ENCODE data around the gene DMD. TPM values are rescaled to one million over a fixed set of nuclear protein-coding genes. Genes with fewer than 3 reads are reported as not detected.
"Not testable (repeated sequence)": the region's sequence is repeated elsewhere in the genome, so short reads cannot be mapped to it uniquely, and the experiment has no call there.

DMD gene
- total and polyA plus RNA-seq, 2 donors (not counting 1 experiment from before 2014, with no cell fraction given): 2.0 to 51.8 TPM

DNA sequence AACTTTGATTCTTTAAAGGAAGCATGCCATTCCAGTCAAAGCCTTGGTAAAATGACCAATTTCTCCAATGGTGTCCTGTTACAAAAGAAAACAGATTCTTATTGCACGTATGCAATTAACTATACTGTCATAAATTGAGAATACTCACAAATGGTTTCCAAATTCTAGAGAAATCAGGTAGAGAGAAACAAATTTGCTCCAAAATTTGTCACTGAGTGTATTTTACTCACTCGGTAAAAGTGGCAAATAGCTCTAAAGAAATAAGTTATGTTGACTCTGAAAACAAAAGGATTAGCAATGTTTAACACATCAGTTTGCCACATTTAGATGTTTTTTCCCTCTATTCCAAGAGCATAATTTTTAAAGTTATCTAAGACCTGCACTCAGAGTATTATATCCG is 133.1 kb downstream of the DMD start:
- Histone ChIP-seq H3K4me3 (ENCODE audit: control extremely low read depth in 1 of 5, extremely low read depth in 1 of 5, insufficient read depth in 1 of 5, low read depth in 2 of 5, low read length in 4 of 5) (no peak overlapping the region), H3K9me3 (ENCODE audit: control extremely low read depth in 1 of 3, control insufficient read depth in 2 of 3, insufficient read depth in 1 of 3, low read length in 2 of 3) (no peaks in the 10 kb centered on the region), H3K36me3 (replicated peaks in 1 of 2; ENCODE audit: control extremely low read depth in 1 of 2, control insufficient read depth in 1 of 2, extremely low read depth in 1 of 2, insufficient read depth in 2 of 2, low read length in 1 of 2) (no peaks in the 10 kb centered on the region), H3K4me1 (ENCODE audit: control insufficient read depth in 2 of 2, insufficient read depth in 2 of 2, low read length in 2 of 2) (no peaks in the 10 kb centered on the region), H4K20me1 (ENCODE audit: control insufficient read depth, insufficient read depth, low read length, poor library complexity, severe bottlenecking) (no peaks in the 10 kb centered on the region), H2AFZ (ENCODE audit: insufficient read depth, low read depth, low read length, poor library complexity, severe bottlenecking) (no peak overlapping the region), H3K9ac (ENCODE audit: low read length) (no peak overlapping the region), H3K27me3 (replicated peaks in 1 of 4; ENCODE audit: control extremely low read depth in 1 of 4, control insufficient read depth in 3 of 4, insufficient read depth in 4 of 4, low read length in 3 of 4) (no peaks in the 10 kb centered on the region), H3K4me2 (replicated peaks; ENCODE audit: low read depth, low read length, poor library complexity, severe bottlenecking) (no peak overlapping the region), H3K27ac (ENCODE audit: low read length in 2 of 2) (no peak overlapping the region), H3K79me2 (ENCODE audit: control insufficient read depth, insufficient read depth, low read length) (no peaks in the 10 kb centered on the region)
- Mint-ChIP-seq H3K4me1 (no peaks in the 10 kb centered on the region), H3K9me3 (ENCODE audit: insufficient read depth) (no peaks in the 10 kb centered on the region), H3K4me3 (no peak overlapping the region), H3K27ac (no peak overlapping the region), H3K27me3 (no peaks in the 10 kb centered on the region)
- DNase-seq (no peak), ATAC-seq (ENCODE audit: low read depth) (no peak)
- CTCF ChIA-PET: no interaction called here
- no peak for TF ChIP-seq EZH2 (IDR thresholded peaks at IDR 0.05; ENCODE audit: borderline replicate concordance, insufficient read depth, low read depth, low read length, poor library complexity, severe bottlenecking)
- TF ChIP-seq, protein P1, sequence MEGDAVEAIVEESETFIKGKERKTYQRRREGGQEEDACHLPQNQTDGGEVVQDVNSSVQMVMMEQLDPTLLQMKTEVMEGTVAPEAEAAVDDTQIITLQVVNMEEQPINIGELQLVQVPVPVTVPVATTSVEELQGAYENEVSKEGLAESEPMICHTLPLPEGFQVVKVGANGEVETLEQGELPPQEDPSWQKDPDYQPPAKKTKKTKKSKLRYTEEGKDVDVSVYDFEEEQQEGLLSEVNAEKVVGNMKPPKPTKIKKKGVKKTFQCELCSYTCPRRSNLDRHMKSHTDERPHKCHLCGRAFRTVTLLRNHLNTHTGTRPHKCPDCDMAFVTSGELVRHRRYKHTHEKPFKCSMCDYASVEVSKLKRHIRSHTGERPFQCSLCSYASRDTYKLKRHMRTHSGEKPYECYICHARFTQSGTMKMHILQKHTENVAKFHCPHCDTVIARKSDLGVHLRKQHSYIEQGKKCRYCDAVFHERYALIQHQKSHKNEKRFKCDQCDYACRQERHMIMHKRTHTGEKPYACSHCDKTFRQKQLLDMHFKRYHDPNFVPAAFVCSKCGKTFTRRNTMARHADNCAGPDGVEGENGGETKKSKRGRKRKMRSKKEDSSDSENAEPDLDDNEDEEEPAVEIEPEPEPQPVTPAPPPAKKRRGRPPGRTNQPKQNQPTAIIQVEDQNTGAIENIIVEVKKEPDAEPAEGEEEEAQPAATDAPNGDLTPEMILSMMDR (IDR thresholded peaks at IDR 0.05): no peak
- POLR2A ChIA-PET: no interaction called here
- intact Hi-C loops (cut with micrococcal nuclease): no loop called here
- WGBS (ENCODE audit: insufficient coverage): no CpG with 5 or more reads among the region's 3 CpGs

DNA sequence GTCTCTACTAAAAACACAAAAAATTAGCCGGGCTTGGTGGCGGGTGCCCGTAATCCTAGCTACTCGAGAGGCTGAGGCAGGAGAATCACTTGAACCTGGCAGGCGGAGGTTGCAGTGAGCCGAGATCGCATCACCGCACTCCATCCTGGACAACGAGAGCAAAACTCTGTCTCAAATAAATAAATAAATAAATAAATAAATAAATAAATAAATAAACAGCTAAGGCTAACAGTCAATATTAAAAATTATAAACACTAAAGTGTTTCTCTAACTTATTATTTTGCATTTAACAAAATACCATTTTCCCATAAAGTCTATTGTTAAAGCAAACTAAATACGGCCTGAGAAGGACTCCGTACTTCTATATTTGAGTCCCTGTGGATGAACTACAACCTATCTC is 137.7 kb downstream of the DMD start:
- H3K36me3 ChIP-seq (replicated peaks in 1 of 2; ENCODE audit: control extremely low read depth in 1 of 2, control insufficient read depth in 1 of 2, extremely low read depth in 1 of 2, insufficient read depth in 2 of 2, low read length in 1 of 2); H3K79me2 ChIP-seq (ENCODE audit: control insufficient read depth, insufficient read depth, low read length); H3K4me3 Mint-ChIP-seq; H3K4me3 ChIP-seq (ENCODE audit: control extremely low read depth in 1 of 5, extremely low read depth in 1 of 5, insufficient read depth in 1 of 5, low read depth in 2 of 5, low read length in 4 of 5); H3K27ac Mint-ChIP-seq; H3K27me3 ChIP-seq (replicated peaks in 1 of 4; ENCODE audit: control extremely low read depth in 1 of 4, control insufficient read depth in 3 of 4, insufficient read depth in 4 of 4, low read length in 3 of 4); H2AFZ ChIP-seq (ENCODE audit: insufficient read depth, low read depth, low read length, poor library complexity, severe bottlenecking); DNase-seq; H3K9me3 ChIP-seq (ENCODE audit: control extremely low read depth in 1 of 3, control insufficient read depth in 2 of 3, insufficient read depth in 1 of 3, low read length in 2 of 3); H4K20me1 ChIP-seq (ENCODE audit: control insufficient read depth, insufficient read depth, low read length, poor library complexity, severe bottlenecking); H3K9ac ChIP-seq (ENCODE audit: low read length); H3K27me3 Mint-ChIP-seq; CTCF ChIA-PET; H3K4me1 Mint-ChIP-seq; POLR2A ChIA-PET; H3K4me2 ChIP-seq (replicated peaks; ENCODE audit: low read depth, low read length, poor library complexity, severe bottlenecking); H3K9me3 Mint-ChIP-seq (ENCODE audit: insufficient read depth); intact Hi-C loops (cut with micrococcal nuclease); H3K27ac ChIP-seq (ENCODE audit: low read length in 2 of 2); H3K4me1 ChIP-seq (ENCODE audit: control insufficient read depth in 2 of 2, insufficient read depth in 2 of 2, low read length in 2 of 2); ATAC-seq (ENCODE audit: low read depth): not testable (repeated sequence)
- WGBS (ENCODE audit: insufficient coverage): no CpG with 5 or more reads among the region's 11 CpGs
